ENCODE measurements around the gene KAT6B. TPM values are rescaled to one million over a fixed set of nuclear protein-coding genes. Genes with fewer than 3 reads are reported as not detected.

The KAT6B gene
- total RNA-seq, 4 donors from 2014 or later = 12.0 to 37.7 (median 21.6) TPM

- ATAC-seq (no peak), DNase-seq (no peak)
- peak overlapping the region; percentile 8 to 59 (median 44) for H3K27ac ChIP-seq
- in situ Hi-C loops (cut with MboI; ENCODE audit: low sequenced_read_pairs in 4 of 4) (no loop called here), intact Hi-C loops (cut with DNase I; ENCODE audit: low total_unique reads) (no loop called here)
- H3K27me3 ChIP-seq = no peaks in the 10 kb centered on the region
- H3K9me3 ChIP-seq = no peaks in the 10 kb centered on the region
- H3K4me3 ChIP-seq = no peak overlapping the region
- H3K4me1 ChIP-seq = peaks cover 60 to 62% of the 10 kb centered on the region in 2 donors
- H3K36me3 ChIP-seq = no peaks in the 10 kb centered on the region
- TF ChIP-seq POLR2A (IDR thresholded peaks at IDR 0.05) (no peak), CTCF (IDR thresholded peaks at IDR 0.05 in 4 of 5, conservative IDR thresholded peaks at IDR 0.05 in 1 of 5) (no peak)
These were observed 100.6 kb downstream of the KAT6B start for GRCh38 chr10:74926791-74927585.

- H3K4me3 ChIP-seq = no peak overlapping the region
- H3K36me3 ChIP-seq = no peaks in the 10 kb centered on the region
- no peaks in the 10 kb centered on the region for H3K27me3 ChIP-seq
- in situ Hi-C loops (cut with MboI; ENCODE audit: low sequenced_read_pairs in 4 of 4) (no loop called here), intact Hi-C loops (cut with DNase I; ENCODE audit: low total_unique reads) (no loop called here)
- no peak for TF ChIP-seq CTCF (IDR thresholded peaks at IDR 0.05 in 4 of 5, conservative IDR thresholded peaks at IDR 0.05 in 1 of 5)
- no peak for TF ChIP-seq POLR2A (IDR thresholded peaks at IDR 0.05)
- peak overlapping the region; percentile 8 to 59 (median 44) for H3K27ac ChIP-seq
- no peaks in the 10 kb centered on the region for H3K9me3 ChIP-seq
- no peak for ATAC-seq
- H3K4me1 ChIP-seq = peaks cover 60 to 61% of the 10 kb centered on the region in 2 donors
- DNase-seq = no peak
These were observed 101.3 kb downstream of the KAT6B start for GRCh38 chr10:74927701-74928100.

GRCh38 chr10:74928742-74929191 is 102.4 kb downstream of the KAT6B start:
- DNase-seq (no peak), ATAC-seq (no peak)
- Histone ChIP-seq H3K27ac (peak overlapping the region in 3 of 4 donors; percentile 20 to 55 (median 20)), H3K36me3 (no peaks in the 10 kb centered on the region), H3K4me3 (no peak overlapping the region), H3K9me3 (no peaks in the 10 kb centered on the region), H3K27me3 (no peaks in the 10 kb centered on the region), H3K4me1 (peaks cover 53 to 57% of the 10 kb centered on the region in 2 donors)
- in situ Hi-C loops (cut with MboI; ENCODE audit: low sequenced_read_pairs in 4 of 4) (no loop called here), intact Hi-C loops (cut with DNase I; ENCODE audit: low total_unique reads) (no loop called here)
- TF ChIP-seq POLR2A (IDR thresholded peaks at IDR 0.05) (no peak), CTCF (IDR thresholded peaks at IDR 0.05 in 4 of 5, conservative IDR thresholded peaks at IDR 0.05 in 1 of 5) (no peak)

GRCh38 chr10:74929197-74929596 is 102.8 kb downstream of the KAT6B start:
- Histone ChIP-seq H3K9me3 (no peaks in the 10 kb centered on the region), H3K27me3 (no peaks in the 10 kb centered on the region), H3K27ac (peak overlapping the region in 3 of 4 donors; percentile 20 to 55 (median 20)), H3K36me3 (no peaks in the 10 kb centered on the region), H3K4me1 (peaks cover 49 to 53% of the 10 kb centered on the region in 2 donors), H3K4me3 (no peak overlapping the region)
- intact Hi-C loops (cut with DNase I; ENCODE audit: low total_unique reads) = no loop called here
- in situ Hi-C loops (cut with MboI; ENCODE audit: low sequenced_read_pairs in 4 of 4) = no loop called here
- DNase-seq = no peak
- TF ChIP-seq CTCF (IDR thresholded peaks at IDR 0.05 in 4 of 5, conservative IDR thresholded peaks at IDR 0.05 in 1 of 5) (no peak), POLR2A (IDR thresholded peaks at IDR 0.05) (no peak)
- ATAC-seq = no peak
